Measurements from ENCODE around the gene SESN1. TPM values are rescaled to one million over a fixed set of nuclear protein-coding genes. Genes with fewer than 3 reads are reported as not detected.
"Not testable (repeated sequence)": the region's sequence is repeated elsewhere in the genome, so short reads cannot be mapped to it uniquely, and the experiment has no call there.

Gene SESN1
- total RNA-seq, 2 donors from 2014 or later, result 26.2 to 63.1 TPM

DNA sequence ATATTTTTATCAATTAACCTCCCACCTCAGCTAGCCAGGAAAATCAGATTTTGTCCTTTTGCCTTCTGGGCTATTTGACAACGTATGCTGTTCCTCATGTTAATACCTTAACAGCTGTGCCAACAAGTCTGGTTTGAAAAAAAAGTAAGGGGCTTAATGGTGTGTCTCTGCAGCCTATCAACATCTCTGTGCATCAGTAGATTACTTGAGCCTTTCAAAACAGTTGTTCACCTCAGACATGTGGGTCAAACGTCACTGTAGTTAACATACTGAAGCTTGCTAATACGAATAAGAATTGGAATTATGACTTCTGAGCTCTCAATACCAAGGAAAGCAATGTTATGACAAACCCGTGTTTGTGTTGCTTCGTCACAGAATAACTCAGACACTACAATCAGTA lies 23.7 kb upstream of the SESN1 start:
- Histone ChIP-seq H3K27ac (no peak overlapping the region), H3K4me1 (ENCODE audit: control insufficient read depth in 1 of 2, low read depth in 2 of 2) (peaks cover 19 to 50% of the 10 kb centered on the region in 2 donors), H3K9me3 (no peaks in the 10 kb centered on the region), H3K27me3 (replicated peaks; ENCODE audit: insufficient read depth) (no peaks in the 10 kb centered on the region), H3K36me3 (no peaks in the 10 kb centered on the region), H3K4me3 (no peak overlapping the region)
- no peak for ATAC-seq (ENCODE audit: insufficient number of reproducible peaks, low FRiP score, low read depth)
- TF ChIP-seq, protein P1, sequence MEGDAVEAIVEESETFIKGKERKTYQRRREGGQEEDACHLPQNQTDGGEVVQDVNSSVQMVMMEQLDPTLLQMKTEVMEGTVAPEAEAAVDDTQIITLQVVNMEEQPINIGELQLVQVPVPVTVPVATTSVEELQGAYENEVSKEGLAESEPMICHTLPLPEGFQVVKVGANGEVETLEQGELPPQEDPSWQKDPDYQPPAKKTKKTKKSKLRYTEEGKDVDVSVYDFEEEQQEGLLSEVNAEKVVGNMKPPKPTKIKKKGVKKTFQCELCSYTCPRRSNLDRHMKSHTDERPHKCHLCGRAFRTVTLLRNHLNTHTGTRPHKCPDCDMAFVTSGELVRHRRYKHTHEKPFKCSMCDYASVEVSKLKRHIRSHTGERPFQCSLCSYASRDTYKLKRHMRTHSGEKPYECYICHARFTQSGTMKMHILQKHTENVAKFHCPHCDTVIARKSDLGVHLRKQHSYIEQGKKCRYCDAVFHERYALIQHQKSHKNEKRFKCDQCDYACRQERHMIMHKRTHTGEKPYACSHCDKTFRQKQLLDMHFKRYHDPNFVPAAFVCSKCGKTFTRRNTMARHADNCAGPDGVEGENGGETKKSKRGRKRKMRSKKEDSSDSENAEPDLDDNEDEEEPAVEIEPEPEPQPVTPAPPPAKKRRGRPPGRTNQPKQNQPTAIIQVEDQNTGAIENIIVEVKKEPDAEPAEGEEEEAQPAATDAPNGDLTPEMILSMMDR (IDR thresholded peaks at IDR 0.05), result no peak
- no peak for DNase-seq (ENCODE audit: low spot score)

DNA sequence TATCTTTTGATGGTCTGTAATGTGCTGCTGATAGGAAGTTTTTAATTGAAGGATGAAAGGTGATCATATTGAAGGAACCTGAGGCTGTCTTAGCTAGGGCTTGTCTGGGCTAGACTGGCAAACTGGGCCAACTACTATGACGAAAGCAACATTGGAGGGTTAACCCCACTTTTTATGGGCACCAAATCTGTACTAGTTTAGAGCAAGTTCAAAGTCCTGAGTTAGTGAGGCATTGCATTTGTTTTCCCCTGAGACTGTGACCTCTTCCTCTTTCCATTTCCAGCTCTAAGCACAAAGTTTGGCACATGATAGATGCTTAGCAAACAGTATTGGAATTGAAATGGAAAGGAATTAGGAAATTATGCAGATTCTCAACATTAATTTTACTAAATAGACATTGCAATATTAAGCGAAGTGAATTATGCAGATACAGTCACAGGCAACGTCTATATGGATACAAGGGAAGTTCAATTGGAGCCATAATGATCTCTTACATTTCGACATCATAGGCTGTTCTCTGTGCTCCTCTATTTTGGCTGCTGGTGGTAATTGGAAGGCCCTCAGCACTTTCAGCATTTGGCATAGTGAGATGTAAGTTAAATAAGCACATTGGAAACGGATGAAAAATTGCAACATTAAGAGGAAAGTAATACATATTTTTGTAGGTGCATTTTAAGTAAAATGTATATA lies 22.8 kb upstream of the SESN1 start:
- H3K27ac ChIP-seq, result no peak overlapping the region
- H3K9me3 ChIP-seq, result no peaks in the 10 kb centered on the region
- DNase-seq (ENCODE audit: low spot score) (no peak), ATAC-seq (ENCODE audit: insufficient number of reproducible peaks, low FRiP score, low read depth) (no peak)
- H3K4me3 ChIP-seq, result no peak overlapping the region
- no peaks in the 10 kb centered on the region for H3K36me3 ChIP-seq
- no peaks in the 10 kb centered on the region for H3K27me3 ChIP-seq (replicated peaks; ENCODE audit: insufficient read depth)
- TF ChIP-seq, protein P1 (IDR thresholded peaks at IDR 0.05), result no peak
- H3K4me1 ChIP-seq (ENCODE audit: control insufficient read depth in 1 of 2, low read depth in 2 of 2), result peaks cover 19 to 50% of the 10 kb centered on the region in 2 donors

DNA sequence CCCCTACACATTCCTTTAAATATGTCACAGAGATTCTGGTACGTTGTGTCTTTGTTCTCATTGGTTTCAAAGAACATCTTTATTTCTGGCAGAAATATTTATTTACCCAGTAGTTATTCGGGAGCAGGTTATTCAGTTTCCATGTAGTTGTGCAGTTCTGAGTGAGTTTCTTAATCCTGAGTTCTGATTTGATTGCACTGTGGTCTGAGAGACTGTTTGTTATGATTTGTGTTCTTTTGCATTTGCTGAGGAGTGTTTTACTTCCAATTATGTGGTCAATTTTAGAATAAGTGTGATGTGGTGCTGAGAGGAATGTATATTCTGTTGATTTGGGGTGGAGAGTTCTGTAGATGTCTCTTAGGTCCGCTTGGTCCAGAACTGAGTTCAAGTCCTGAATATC lies 18.0 kb upstream of the SESN1 start:
- not testable (repeated sequence) for H3K9me3 ChIP-seq; H3K27me3 ChIP-seq (replicated peaks; ENCODE audit: insufficient read depth); H3K27ac ChIP-seq; H3K36me3 ChIP-seq; DNase-seq (ENCODE audit: low spot score); ATAC-seq (ENCODE audit: insufficient number of reproducible peaks, low FRiP score, low read depth); H3K4me3 ChIP-seq; H3K4me1 ChIP-seq (ENCODE audit: control insufficient read depth in 1 of 2, low read depth in 2 of 2)

DNA sequence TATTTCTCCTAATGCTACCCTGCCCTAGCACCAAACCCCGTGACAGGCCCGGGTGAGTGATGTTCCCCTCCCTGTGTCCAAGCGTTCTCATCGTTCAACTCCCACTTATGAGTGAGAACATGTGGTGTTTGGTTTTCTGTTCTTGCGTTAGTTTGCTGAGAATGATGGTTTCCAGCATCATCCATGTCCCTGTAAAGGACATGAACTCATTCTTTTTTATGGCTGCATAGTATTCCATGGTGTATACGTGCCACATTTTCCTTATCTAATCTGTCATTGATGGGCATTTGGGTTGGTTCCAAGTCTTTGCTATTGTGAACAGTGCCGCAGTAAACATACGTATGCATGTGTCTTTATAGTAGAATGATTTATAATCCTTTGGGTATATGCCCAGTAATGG lies 15.0 kb upstream of the SESN1 start:
- not testable (repeated sequence) for ATAC-seq (ENCODE audit: insufficient number of reproducible peaks, low FRiP score, low read depth); H3K4me1 ChIP-seq (ENCODE audit: control insufficient read depth in 1 of 2, low read depth in 2 of 2)

DNA sequence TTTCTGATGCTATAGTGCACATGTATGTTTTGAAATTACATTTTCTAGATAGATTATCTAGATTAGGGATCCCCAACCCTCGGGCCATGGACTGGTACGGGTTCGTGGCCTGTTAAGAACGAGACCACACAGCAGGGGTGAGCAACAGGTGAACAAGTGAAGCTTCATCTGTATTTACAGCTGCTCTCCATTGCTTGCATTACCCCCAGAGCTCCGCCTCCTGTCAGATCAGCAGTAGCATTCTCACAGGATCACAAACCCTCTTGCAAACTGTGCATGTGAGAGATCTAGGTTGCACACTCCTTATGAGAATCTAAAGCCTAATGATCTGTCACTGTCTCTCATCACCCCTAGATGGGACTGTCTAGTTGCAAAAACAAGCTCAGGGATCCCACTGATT lies 11.0 kb upstream of the SESN1 start:
- Histone ChIP-seq H3K27me3 (replicated peaks; ENCODE audit: insufficient read depth) (no peaks in the 10 kb centered on the region), H3K9me3 (no peaks in the 10 kb centered on the region), H3K27ac (no peak overlapping the region), H3K36me3 (no peaks in the 10 kb centered on the region), H3K4me3 (no peak overlapping the region), H3K4me1 (ENCODE audit: control insufficient read depth in 1 of 2, low read depth in 2 of 2) (no peaks in the 10 kb centered on the region)
- TF ChIP-seq, protein P1 (IDR thresholded peaks at IDR 0.05), result no peak
- DNase-seq (ENCODE audit: low spot score) (no peak), ATAC-seq (ENCODE audit: insufficient number of reproducible peaks, low FRiP score, low read depth) (no peak)

More for the DNA sequence above, 15.0 kb upstream of the SESN1 start:
- H3K9me3 ChIP-seq; H3K27ac ChIP-seq; DNase-seq (ENCODE audit: low spot score); H3K27me3 ChIP-seq (replicated peaks; ENCODE audit: insufficient read depth); H3K4me3 ChIP-seq; H3K36me3 ChIP-seq: not testable (repeated sequence)

DNA sequence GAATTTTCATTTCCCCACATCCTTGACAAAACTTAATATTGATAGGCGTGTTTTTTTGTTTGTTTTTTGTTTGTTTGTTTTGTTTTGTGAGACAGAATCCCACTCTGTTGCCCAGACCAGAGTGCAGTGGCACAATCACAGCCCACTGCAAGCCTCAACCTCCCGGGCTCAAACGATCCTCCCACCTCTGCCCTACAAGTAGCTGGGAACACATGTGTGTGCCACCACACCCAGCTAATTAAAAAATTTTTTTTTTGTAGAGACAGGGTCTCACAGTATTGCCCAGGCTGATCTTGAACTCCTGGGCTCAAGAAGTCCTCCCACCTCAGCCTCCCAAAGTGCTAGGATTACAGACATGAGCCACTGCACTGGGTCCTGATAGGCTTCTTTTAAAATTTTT lies 9.9 kb upstream of the SESN1 start:
- TF ChIP-seq, protein P1 (IDR thresholded peaks at IDR 0.05), result no peak
- Histone ChIP-seq H3K27me3 (replicated peaks; ENCODE audit: insufficient read depth) (no peaks in the 10 kb centered on the region), H3K27ac (no peak overlapping the region), H3K4me3 (no peak overlapping the region), H3K36me3 (no peaks in the 10 kb centered on the region), H3K9me3 (no peaks in the 10 kb centered on the region), H3K4me1 (ENCODE audit: control insufficient read depth in 1 of 2, low read depth in 2 of 2) (no peaks in the 10 kb centered on the region)
- ATAC-seq (ENCODE audit: insufficient number of reproducible peaks, low FRiP score, low read depth) (no peak), DNase-seq (ENCODE audit: low spot score) (no peak)
